B cell (primary cell): ENCODE data around the gene MYO1E. TPM values are rescaled to one million over a fixed set of nuclear protein-coding genes. Genes with fewer than 3 reads are reported as not detected.

ENCODE experiments used
- ATAC-seq: fragments of 200-7000 bp; cut with Tn5 transposase; one replicate; pipeline ENCODE4 v1.10.0; 2021; ENCODE audit warnings: low read depth, mild to moderate bottlenecking, moderate number of reproducible peaks, moderate library complexity
- CTCF ChIA-PET: fragments of 350-600 bp; sonication (Branson Sonifier 250); formaldehyde crosslinking; loops from one replicate; lab custom pipeline; 2021; ENCODE audit warnings: antibody characterized with exemption, inconsistent platforms; lab: Charles Lee
- POLR2A ChIA-PET: fragments of 350-600 bp; sonication (Branson Sonifier 250); formaldehyde crosslinking; loops from one replicate; lab custom pipeline; 2021; ENCODE audit warnings: antibody characterized with exemption; lab: Charles Lee
- DNase-seq: peaks from one replicate; pipeline ENCODE4 v3.0.0; 2013
- H2AFZ ChIP-seq: 2 replicates; pipeline ENCODE4 v1.6.1; 2012; ENCODE audit warnings: mild to moderate bottlenecking, low read depth, low read length; ENCODE audit not compliant: insufficient read depth, poor library complexity, severe bottlenecking
- H3K27ac ChIP-seq, 2 donors: 1 replicate in 1 of 2; 2 replicates in 1 of 2; pipeline ENCODE4 v1.5.1; 2012 to 2013; ENCODE audit warnings: low read length in 2 of 2, mild to moderate bottlenecking in 2 of 2, moderate library complexity in 1 of 2
- H3K27me3 ChIP-seq, 4 experiments: fragments of 200-600 bp in 1 of 4; sonication (generic) in 1 of 4; replicated peaks in 1 of 4; 1 replicate in 2 of 4; 2 replicates in 2 of 4; pipeline versions ENCODE4 v1.6.1 to v1.7.0; 2013 to 2016; ENCODE audit warnings: low read length in 3 of 4, mild to moderate bottlenecking in 2 of 4, mixed read lengths in 1 of 4, moderate library complexity in 1 of 4; ENCODE audit not compliant: insufficient read depth in 4 of 4, control insufficient read depth in 3 of 4; ENCODE audit errors: control extremely low read depth in 1 of 4
- H3K36me3 ChIP-seq, 2 experiments: replicated peaks in 1 of 2; 1 replicate in 1 of 2; 2 replicates in 1 of 2; pipeline versions ENCODE4 v1.6.1 to v1.7.1; 2013; ENCODE audit warnings: low read length in 1 of 2; ENCODE audit not compliant: insufficient read depth in 2 of 2, control insufficient read depth in 1 of 2; ENCODE audit errors: control extremely low read depth in 1 of 2, extremely low read depth in 1 of 2
- H3K4me1 ChIP-seq, 2 donors: fragments of 200-600 bp in 1 of 2; sonication (generic) in 1 of 2; 1 replicate in 1 of 2; 2 replicates in 1 of 2; pipeline versions ENCODE4 v1.5.1 to v1.6.1; 2013 to 2017; ENCODE audit warnings: low read length in 2 of 2; ENCODE audit not compliant: control insufficient read depth in 2 of 2, insufficient read depth in 2 of 2
- H3K4me2 ChIP-seq: replicated peaks from 2 replicates; pipeline ENCODE3; 2012; ENCODE audit warnings: mild to moderate bottlenecking, low read depth, low read length; ENCODE audit not compliant: poor library complexity, severe bottlenecking
- H3K4me3 ChIP-seq, 5 experiments: fragments of 200-600 bp in 1 of 5; sonication (generic) in 1 of 5; 1 replicate in 3 of 5; 2 replicates in 2 of 5; pipeline versions ENCODE4 v1.5.1 to v1.7.0; 2011 to 2016; ENCODE audit warnings: low read length in 4 of 5, mild to moderate bottlenecking in 4 of 5, low read depth in 2 of 5, control low read depth in 1 of 5, moderate library complexity in 1 of 5; ENCODE audit not compliant: insufficient read depth in 1 of 5; ENCODE audit errors: control extremely low read depth in 1 of 5, extremely low read depth in 1 of 5
- H3K79me2 ChIP-seq: fragments of 200-600 bp; sonication (generic); one replicate; pipeline ENCODE4 v1.6.0; 2016; ENCODE audit warnings: low read length; ENCODE audit not compliant: control insufficient read depth, insufficient read depth
- H3K9ac ChIP-seq: fragments of 200-600 bp; sonication (generic); 2 replicates; pipeline ENCODE4 v1.6.1; 2017; ENCODE audit warnings: mild to moderate bottlenecking, low read length, moderate library complexity
- H3K9me3 ChIP-seq, 3 donors: one replicate each; pipeline versions ENCODE4 v1.6.1 to v1.7.1; 2013; ENCODE audit warnings: low read length in 2 of 3; ENCODE audit not compliant: control insufficient read depth in 2 of 3, insufficient read depth in 1 of 3; ENCODE audit errors: control extremely low read depth in 1 of 3
- H4K20me1 ChIP-seq: 2 replicates; pipeline ENCODE4 v1.6.0; 2012; ENCODE audit warnings: mild to moderate bottlenecking, low read length; ENCODE audit not compliant: insufficient read depth, control insufficient read depth, poor library complexity, severe bottlenecking
- H3K27ac Mint-ChIP-seq: one replicate; pipeline ENCODE4 v1.8.0; 2021; ENCODE audit warnings: mixed read lengths
- H3K27me3 Mint-ChIP-seq: one replicate; pipeline ENCODE4 v1.8.0; 2021; ENCODE audit warnings: mixed read lengths
- H3K4me1 Mint-ChIP-seq: one replicate; pipeline ENCODE4 v1.8.0; 2021; ENCODE audit warnings: mixed read lengths
- H3K4me3 Mint-ChIP-seq: one replicate; pipeline ENCODE4 v1.8.0; 2021; ENCODE audit warnings: mixed read lengths
- H3K9me3 Mint-ChIP-seq: one replicate; pipeline ENCODE4 v1.8.0; 2022; ENCODE audit warnings: mixed read lengths; ENCODE audit not compliant: insufficient read depth
- EZH2 ChIP-seq: IDR thresholded peaks from 2 replicates; pipeline ENCODE4 v1.6.1; 2012; ENCODE audit warnings: borderline replicate concordance, low read depth, mild to moderate bottlenecking, moderate library complexity, low read length; ENCODE audit not compliant: insufficient read depth, poor library complexity, severe bottlenecking
- WGBS: methylation state at CpG from one replicate; pipeline ENCODE4 v1.1.5; 2013; ENCODE audit warnings: missing lambda C conversion rate; ENCODE audit not compliant: insufficient coverage; 5-methylcytosine and 5-hydroxymethylcytosine counted together
- intact Hi-C: fragments of 100-400 bp; cut with micrococcal nuclease; formaldehyde crosslinking; loops from one replicate; pipeline ENCODE4 v1.10.0; 2022
- polyA plus RNA-seq: library from polyadenylated mRNA; depleted of rRNA; stranded (reverse); fragments of >200 nt; gene quantifications from 2 replicates; pipeline ENCODE4 v1.2.3, GENCODE V29; 2012
- total RNA-seq, 2 donors: library from RNA; stranded (reverse); fragments of 120-200 nt in 1 of 2; gene quantifications; 1 replicate in 1 of 2; 2 replicates in 1 of 2; pipeline versions ENCODE4 v1.2.3 to v1.2.4, GENCODE V29; 2013 to 2022
- TF ChIP-seq, protein P1 (sequence below): fragments of 200-600 bp; IDR thresholded peaks from one replicate; pipeline ENCODE4 v1.8.0; 2022; ENCODE audit warnings: antibody characterized with exemption, mild to moderate bottlenecking

Gene MYO1E
- total and polyA plus RNA-seq, 2 donors (not counting 1 experiment from before 2014, with no cell fraction given), result 11.9 to 100.0 TPM

DNA sequence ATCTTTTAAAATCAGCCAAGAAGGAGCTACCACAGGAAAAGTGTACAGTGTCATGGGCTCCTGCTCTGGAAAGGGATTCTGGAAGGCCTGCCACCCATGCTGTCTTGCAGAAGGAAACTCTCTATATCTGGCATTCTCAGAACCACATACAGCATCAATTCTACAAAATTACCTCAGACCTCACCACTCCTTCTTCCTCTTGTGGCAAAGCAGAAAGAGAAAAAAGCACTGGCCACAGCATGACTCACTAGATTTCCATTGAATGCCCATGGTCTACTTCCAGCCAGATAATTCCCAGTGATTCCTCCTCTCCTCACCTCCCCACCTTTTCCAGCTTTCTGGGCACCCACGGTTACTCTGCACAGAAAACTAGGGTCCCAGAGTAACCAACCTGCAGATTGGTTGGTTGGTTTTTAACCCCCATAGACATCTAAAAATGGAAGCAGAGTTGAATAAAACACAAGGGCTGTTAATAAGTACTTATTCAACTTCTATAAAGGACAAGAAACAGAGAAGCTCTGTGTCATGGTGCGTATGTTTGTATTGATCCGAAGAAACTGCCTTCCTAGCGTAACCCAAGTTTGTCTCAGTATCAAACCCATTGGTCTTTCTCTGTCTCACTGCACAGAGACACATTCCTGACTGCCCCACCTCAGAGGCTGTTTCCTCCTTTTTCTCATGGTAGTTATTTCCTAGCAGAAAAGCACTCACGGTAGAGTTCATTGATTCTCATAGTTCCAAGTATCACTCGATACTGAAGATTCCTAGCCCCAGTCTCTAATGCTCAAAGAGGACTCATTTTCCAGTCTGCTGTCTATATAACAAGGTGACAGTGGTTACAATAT, 98.3 kb downstream of the MYO1E start:
- Mint-ChIP-seq H3K4me1 (peaks cover 44% of the 10 kb centered on the region), H3K9me3 (no peaks in the 10 kb centered on the region), H3K4me3 (no peak overlapping the region), H3K27ac (peak overlapping the region; percentile 8), H3K27me3 (no peaks in the 10 kb centered on the region)
- DNase-seq (no peak), ATAC-seq (peak; percentile 14)
- POLR2A ChIA-PET, result no interaction called here
- peaks cover 30% of the 10 kb centered on the region for H4K20me1 ChIP-seq
- no peak overlapping the region for H3K4me2 ChIP-seq
- H3K27me3 ChIP-seq, result no peaks in the 10 kb centered on the region
- 93% methylated on average over 2 of the region's 6 CpGs for WGBS
- H3K27ac ChIP-seq, result no peak overlapping the region
- H3K79me2 ChIP-seq, result peaks cover 62% of the 10 kb centered on the region
- CTCF ChIA-PET, result interaction anchor here (1.1 kb wide), 1 partner anchor 19 kb away, joined by 3 read pairs; no protein-coding TSS in a partner anchor
- no peak overlapping the region for H3K4me3 ChIP-seq
- peaks cover 0 to 2% of the 10 kb centered on the region in 2 experiments for H3K36me3 ChIP-seq
- peaks cover 6% of the 10 kb centered on the region in 2 donors for H3K4me1 ChIP-seq
- H2AFZ ChIP-seq, result no peak overlapping the region
- H3K9me3 ChIP-seq, result no peaks in the 10 kb centered on the region
- TF ChIP-seq, protein P1, sequence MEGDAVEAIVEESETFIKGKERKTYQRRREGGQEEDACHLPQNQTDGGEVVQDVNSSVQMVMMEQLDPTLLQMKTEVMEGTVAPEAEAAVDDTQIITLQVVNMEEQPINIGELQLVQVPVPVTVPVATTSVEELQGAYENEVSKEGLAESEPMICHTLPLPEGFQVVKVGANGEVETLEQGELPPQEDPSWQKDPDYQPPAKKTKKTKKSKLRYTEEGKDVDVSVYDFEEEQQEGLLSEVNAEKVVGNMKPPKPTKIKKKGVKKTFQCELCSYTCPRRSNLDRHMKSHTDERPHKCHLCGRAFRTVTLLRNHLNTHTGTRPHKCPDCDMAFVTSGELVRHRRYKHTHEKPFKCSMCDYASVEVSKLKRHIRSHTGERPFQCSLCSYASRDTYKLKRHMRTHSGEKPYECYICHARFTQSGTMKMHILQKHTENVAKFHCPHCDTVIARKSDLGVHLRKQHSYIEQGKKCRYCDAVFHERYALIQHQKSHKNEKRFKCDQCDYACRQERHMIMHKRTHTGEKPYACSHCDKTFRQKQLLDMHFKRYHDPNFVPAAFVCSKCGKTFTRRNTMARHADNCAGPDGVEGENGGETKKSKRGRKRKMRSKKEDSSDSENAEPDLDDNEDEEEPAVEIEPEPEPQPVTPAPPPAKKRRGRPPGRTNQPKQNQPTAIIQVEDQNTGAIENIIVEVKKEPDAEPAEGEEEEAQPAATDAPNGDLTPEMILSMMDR, result no peak
- TF ChIP-seq EZH2, result no peak
- intact Hi-C loops, result no loop called here
- H3K9ac ChIP-seq, result no peak overlapping the region

DNA sequence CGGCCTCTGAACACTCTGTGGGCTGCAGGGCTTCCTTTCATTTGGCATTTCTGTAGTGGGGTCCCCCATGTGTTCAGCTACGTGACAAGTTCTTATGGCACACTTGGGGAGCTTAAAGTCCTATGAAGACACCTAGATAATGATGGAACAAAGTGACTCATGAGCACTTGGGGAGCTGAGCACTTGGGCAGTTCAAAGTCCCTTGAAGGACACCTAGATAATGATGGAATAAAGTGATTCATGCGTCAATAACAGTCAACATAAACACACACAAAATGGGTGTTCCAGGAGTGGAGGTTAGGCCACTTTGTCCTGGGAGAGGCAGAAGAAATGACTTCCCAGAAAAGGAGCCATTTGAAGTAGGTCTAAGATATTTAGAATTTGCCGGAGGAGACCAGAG, 99.4 kb downstream of the MYO1E start:
- TF ChIP-seq, protein P1, result no peak
- TF ChIP-seq EZH2, result no peak
- Mint-ChIP-seq H3K27ac (no peak overlapping the region), H3K4me3 (no peak overlapping the region), H3K4me1 (peaks cover 41% of the 10 kb centered on the region), H3K27me3 (no peaks in the 10 kb centered on the region), H3K9me3 (no peaks in the 10 kb centered on the region)
- Histone ChIP-seq H4K20me1 (peaks cover 30% of the 10 kb centered on the region), H3K79me2 (peaks cover 51% of the 10 kb centered on the region), H3K9ac (no peak overlapping the region), H3K4me2 (no peak overlapping the region), H3K27ac (no peak overlapping the region), H3K9me3 (no peaks in the 10 kb centered on the region), H3K36me3 (peaks cover 0 to 6% of the 10 kb centered on the region in 2 experiments), H3K27me3 (no peaks in the 10 kb centered on the region), H3K4me3 (no peak overlapping the region), H3K4me1 (peaks cover 6% of the 10 kb centered on the region in 2 donors), H2AFZ (no peak overlapping the region)
- intact Hi-C loops, result no loop called here
- WGBS, result 100% methylated on average over 2 of the region's 4 CpGs
- ChIA-PET CTCF (interaction anchor here (0.6 to 1.1 kb wide), 2 partner anchors 20 to 139 kb away, joined by 3 to 4 read pairs; no protein-coding TSS in a partner anchor), POLR2A (no interaction called here)
- DNase-seq (no peak), ATAC-seq (no peak)
